ENCODE data around the gene COBL. TPM values are rescaled to one million over a fixed set of nuclear protein-coding genes. Genes with fewer than 3 reads are reported as not detected.

The COBL gene
- total RNA-seq, 1 experiment from 2014 or later, result 0.39 TPM

DNA sequence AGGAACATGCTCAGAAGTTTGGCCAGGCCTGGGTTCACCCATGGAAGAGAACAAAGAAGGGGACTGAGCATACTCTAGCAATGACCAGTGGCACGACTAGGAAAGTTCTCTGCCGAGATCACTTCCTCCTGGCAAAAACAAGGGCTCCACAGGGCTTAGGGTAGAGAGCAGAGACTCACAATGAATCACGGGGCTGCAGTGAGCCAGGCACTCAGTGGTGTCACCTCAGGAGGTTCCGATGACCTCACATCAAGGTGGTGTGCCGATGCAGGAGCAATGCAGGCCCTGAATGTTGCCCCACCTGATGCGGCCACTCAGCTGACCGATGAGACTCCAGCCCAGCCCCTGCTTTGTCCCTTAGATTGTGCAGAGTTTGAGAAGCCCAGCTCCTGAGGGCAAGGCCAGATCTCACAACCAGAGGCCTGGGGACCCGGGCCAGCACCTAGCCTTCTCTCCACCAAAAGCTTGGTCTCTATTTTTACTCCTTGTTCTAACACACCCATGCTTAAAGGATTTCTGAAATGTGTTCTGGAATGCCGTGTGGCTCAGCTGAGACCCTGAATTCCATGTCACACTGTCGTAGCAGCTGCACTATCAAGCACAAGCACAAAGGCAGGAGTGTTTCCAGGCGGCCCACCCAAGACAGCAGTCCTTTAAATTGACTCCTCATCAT, 60.9 kb downstream of the COBL start:
- Histone ChIP-seq H3K4me3 (ENCODE audit: low read depth in 2 of 2, low read length in 2 of 2) (no peak overlapping the region), H3K27me3 (ENCODE audit: control insufficient read depth, insufficient read depth, low read length) (no peaks in the 10 kb centered on the region; the same call in 1 of the 2 replicates), H3K36me3 (ENCODE audit: control insufficient read depth, insufficient read depth, low read length) (no peaks in the 10 kb centered on the region), H3K9me3 (ENCODE audit: control insufficient read depth, insufficient read depth, low read depth, low read length) (no peaks in the 10 kb centered on the region), H3K4me1 (ENCODE audit: control insufficient read depth, insufficient read depth, low read length) (no peaks in the 10 kb centered on the region), H3K27ac (ENCODE audit: low read length) (no peak overlapping the region)
- in situ Hi-C loops (cut with HindIII; ENCODE audit: low pct_unique_long_range_greater_than_20kb, low sequenced_read_pairs), result no loop called here
- DNase-seq (ENCODE audit: low read depth, low spot score) (no peak), ATAC-seq (no peak)
- no TSS peak for BruUV-seq (replicated peaks)
- TF ChIP-seq SIN3A (IDR thresholded peaks at IDR 0.05; ENCODE audit: borderline replicate concordance, insufficient read depth, low read depth, low read length) (no peak), REST (IDR thresholded peaks at IDR 0.05; ENCODE audit: insufficient read depth in 1 of 2, low read depth in 2 of 2, low read length in 1 of 2) (no peak), TCF7L2 (IDR thresholded peaks at IDR 0.05; ENCODE audit: low read depth, low read length) (no peak), POLR2AphosphoS5 (IDR thresholded peaks at IDR 0.05; ENCODE audit: low read depth, low read length) (no peak)
- TF ChIP-seq, protein P1, sequence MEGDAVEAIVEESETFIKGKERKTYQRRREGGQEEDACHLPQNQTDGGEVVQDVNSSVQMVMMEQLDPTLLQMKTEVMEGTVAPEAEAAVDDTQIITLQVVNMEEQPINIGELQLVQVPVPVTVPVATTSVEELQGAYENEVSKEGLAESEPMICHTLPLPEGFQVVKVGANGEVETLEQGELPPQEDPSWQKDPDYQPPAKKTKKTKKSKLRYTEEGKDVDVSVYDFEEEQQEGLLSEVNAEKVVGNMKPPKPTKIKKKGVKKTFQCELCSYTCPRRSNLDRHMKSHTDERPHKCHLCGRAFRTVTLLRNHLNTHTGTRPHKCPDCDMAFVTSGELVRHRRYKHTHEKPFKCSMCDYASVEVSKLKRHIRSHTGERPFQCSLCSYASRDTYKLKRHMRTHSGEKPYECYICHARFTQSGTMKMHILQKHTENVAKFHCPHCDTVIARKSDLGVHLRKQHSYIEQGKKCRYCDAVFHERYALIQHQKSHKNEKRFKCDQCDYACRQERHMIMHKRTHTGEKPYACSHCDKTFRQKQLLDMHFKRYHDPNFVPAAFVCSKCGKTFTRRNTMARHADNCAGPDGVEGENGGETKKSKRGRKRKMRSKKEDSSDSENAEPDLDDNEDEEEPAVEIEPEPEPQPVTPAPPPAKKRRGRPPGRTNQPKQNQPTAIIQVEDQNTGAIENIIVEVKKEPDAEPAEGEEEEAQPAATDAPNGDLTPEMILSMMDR (IDR thresholded peaks at IDR 0.05), result no peak
- ChIA-PET POLR2A (no interaction called here), CTCF (no interaction called here)
- intact Hi-C loops (cut with micrococcal nuclease; ENCODE audit: unreplicated experiment), result no loop called here

DNA sequence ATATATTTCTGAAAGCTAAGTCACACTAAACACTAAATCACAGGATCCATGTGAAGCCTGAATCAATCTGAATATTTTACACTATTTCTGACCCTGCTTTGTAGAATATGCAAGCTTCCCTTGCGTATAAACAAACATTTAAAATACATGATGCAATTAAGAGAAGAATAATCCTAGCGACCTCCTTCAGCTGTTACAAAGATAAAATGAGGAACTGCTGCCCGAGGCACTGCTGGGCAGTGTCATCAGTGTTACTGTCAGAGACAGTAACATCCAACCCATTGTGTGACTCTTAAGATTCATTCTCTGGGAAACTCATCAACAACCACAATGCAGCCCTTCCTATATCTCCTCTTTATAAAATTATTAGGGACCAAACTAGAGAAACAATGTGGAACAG, 61.6 kb downstream of the COBL start:
- BruUV-seq (replicated peaks), result no TSS peak
- Histone ChIP-seq H3K9me3 (ENCODE audit: control insufficient read depth, insufficient read depth, low read depth, low read length) (no peaks in the 10 kb centered on the region), H3K27ac (ENCODE audit: low read length) (no peak overlapping the region), H3K36me3 (ENCODE audit: control insufficient read depth, insufficient read depth, low read length) (no peaks in the 10 kb centered on the region), H3K4me1 (ENCODE audit: control insufficient read depth, insufficient read depth, low read length) (no peaks in the 10 kb centered on the region), H3K4me3 (ENCODE audit: low read depth in 2 of 2, low read length in 2 of 2) (no peak overlapping the region), H3K27me3 (ENCODE audit: control insufficient read depth, insufficient read depth, low read length) (no peaks in the 10 kb centered on the region; the same call in 1 of the 2 replicates)
- ChIA-PET CTCF (no interaction called here), POLR2A (no interaction called here)
- in situ Hi-C loops (cut with HindIII; ENCODE audit: low pct_unique_long_range_greater_than_20kb, low sequenced_read_pairs), result no loop called here
- TF ChIP-seq TCF7L2 (IDR thresholded peaks at IDR 0.05; ENCODE audit: low read depth, low read length) (no peak), REST (IDR thresholded peaks at IDR 0.05; ENCODE audit: insufficient read depth in 1 of 2, low read depth in 2 of 2, low read length in 1 of 2) (no peak), SIN3A (IDR thresholded peaks at IDR 0.05; ENCODE audit: borderline replicate concordance, insufficient read depth, low read depth, low read length) (no peak), POLR2AphosphoS5 (IDR thresholded peaks at IDR 0.05; ENCODE audit: low read depth, low read length) (no peak)
- TF ChIP-seq, protein P1 (IDR thresholded peaks at IDR 0.05), result no peak
- ATAC-seq (no peak), DNase-seq (ENCODE audit: low read depth, low spot score) (no peak)
- intact Hi-C loops (cut with micrococcal nuclease; ENCODE audit: unreplicated experiment), result no loop called here
